ELF-1 (cell line): Measurements from ENCODE around the gene SYNJ2.

Source experiments
- DNase-seq: peaks from one replicate; pipeline ENCODE4 v3.0.0-alpha.2; 2016; ENCODE audit warnings: low read depth, low spot score

SYNJ2 gene

GRCh38 chr6:158010591-158011477 lies 29.2 kb downstream of the SYNJ2 start:
- DNase-seq: no peak

- no peak for DNase-seq
These were observed 29.8 kb downstream of the SYNJ2 start for GRCh38 chr6:158011478-158011920.

- DNase-seq: no peak
These were observed 30.4 kb downstream of the SYNJ2 start for GRCh38 chr6:158011980-158012566.

GRCh38 chr6:158013904-158014504 lies 32.3 kb downstream of the SYNJ2 start:
- no peak for DNase-seq

GRCh38 chr6:158014505-158015187 lies 33.0 kb downstream of the SYNJ2 start:
- DNase-seq: no peak

- DNase-seq: no peak
These were observed 33.5 kb downstream of the SYNJ2 start for GRCh38 chr6:158015188-158015506.

GRCh38 chr6:158016571-158017383 lies 35.1 kb downstream of the SYNJ2 start:
- DNase-seq: no peak

- DNase-seq: no peak
These were observed 36.0 kb downstream of the SYNJ2 start for GRCh38 chr6:158017621-158018040.

- DNase-seq: no peak
These were observed 36.5 kb downstream of the SYNJ2 start for GRCh38 chr6:158018041-158018771.

- DNase-seq: no peak
These were observed 37.2 kb downstream of the SYNJ2 start for GRCh38 chr6:158018851-158019361.

GRCh38 chr6:158019416-158019815 lies 37.8 kb downstream of the SYNJ2 start:
- no peak for DNase-seq

GRCh38 chr6:158020272-158020711 lies 38.6 kb downstream of the SYNJ2 start:
- DNase-seq: no peak

GRCh38 chr6:158020811-158021210 lies 39.1 kb downstream of the SYNJ2 start:
- DNase-seq: no peak

- DNase-seq: peak; percentile 47
These were observed 39.7 kb downstream of the SYNJ2 start for GRCh38 chr6:158021376-158021775.

- no peak for DNase-seq
These were observed 40.4 kb downstream of the SYNJ2 start for GRCh38 chr6:158021814-158022748.

- no peak for DNase-seq
These were observed 41.3 kb downstream of the SYNJ2 start for GRCh38 chr6:158022749-158023596.

GRCh38 chr6:158023597-158023939 lies 41.9 kb downstream of the SYNJ2 start:
- DNase-seq: no peak

GRCh38 chr6:158024566-158025297 lies 43.1 kb downstream of the SYNJ2 start:
- no peak for DNase-seq
